Measurements from ENCODE around the gene TEX44.

TEX44 gene

GRCh38 chr2:231634951-231635875 lies 42.5 kb downstream of the TEX44 start:
- DNase-seq (ENCODE audit: low read depth) = peak; percentile 40

GRCh38 chr2:231640241-231640640 lies 47.6 kb downstream of the TEX44 start:
- no peak for DNase-seq (ENCODE audit: low read depth)

GRCh38 chr2:231640641-231641111 lies 48.0 kb downstream of the TEX44 start:
- DNase-seq (ENCODE audit: low read depth) = no peak

- peak; percentile 98 for DNase-seq (ENCODE audit: low read depth)
Measured at GRCh38 chr2:231642631-231643494, 50.2 kb downstream of the TEX44 start.

GRCh38 chr2:231643495-231643888 lies 50.8 kb downstream of the TEX44 start:
- DNase-seq (ENCODE audit: low read depth) = no peak

All from EH (cell line).